ENCODE measurements around the gene NOTCH3.

- no peak for TF ChIP-seq POLR2A (IDR thresholded peaks at IDR 0.05)
- no peak for TF ChIP-seq CTCF (IDR thresholded peaks at IDR 0.05 in 4 of 5, conservative IDR thresholded peaks at IDR 0.05 in 1 of 5)
Measured at GRCh38 chr19:15128162-15128770, 72.5 kb downstream of the NOTCH3 start.

All from gastrocnemius medialis (tissue), 4 donors.